K562 (cell line): ENCODE results near the gene SCAANT1. TPM values are rescaled to one million over a fixed set of nuclear protein-coding genes. Genes with fewer than 3 reads are reported as not detected.

Experiments used
- HNRNPLL ChIP-seq: fragments of 200-400 bp; formaldehyde crosslinking; IDR thresholded peaks from 2 replicates; pipeline ENCODE4 v1.6.1; 2017; ENCODE audit warnings: low read length, low read depth, mild to moderate bottlenecking; ENCODE audit not compliant: poor library complexity, severe bottlenecking
- MAFK ChIP-seq: IDR thresholded peaks from 2 replicates; pipeline ENCODE4 v1.6.1; 2011; ENCODE audit warnings: low read length, improper control_type of control experiment
- NFRKB ChIP-seq: fragments of 450-650 bp; IDR thresholded peaks from 2 replicates; pipeline ENCODE4 v1.6.1; 2016; ENCODE audit warnings: low read depth
- NFYB ChIP-seq: IDR thresholded peaks from 2 replicates; pipeline ENCODE4 v1.6.1; 2011; ENCODE audit warnings: mild to moderate bottlenecking, moderate library complexity; ENCODE audit not compliant: insufficient read length; ENCODE audit errors: extremely low read depth
- NRF1 ChIP-seq, 2 experiments: fragments of 450-650 bp; IDR thresholded peaks in 1 of 2; conservative IDR thresholded peaks in 1 of 2; 2 replicates each; pipeline ENCODE4 v1.6.1; 2014; ENCODE audit warnings: mild to moderate bottlenecking in 2 of 2
- RAD51 ChIP-seq: fragments of 450-650 bp; IDR thresholded peaks from 2 replicates; pipeline ENCODE4 v1.7.1; 2016; ENCODE audit warnings: low read depth, mild to moderate bottlenecking, borderline replicate concordance
- SP1 ChIP-seq: sonication (generic); formaldehyde crosslinking; IDR thresholded peaks from 2 replicates; pipeline ENCODE4 v1.8.1; 2022; ENCODE audit warnings: mild to moderate bottlenecking, missing genetic modification reagents
- ZFX ChIP-seq: sonication (generic); formaldehyde crosslinking; IDR thresholded peaks from 2 replicates; pipeline ENCODE4 v1.8.0; 2022; ENCODE audit warnings: mild to moderate bottlenecking, missing genetic modification reagents, moderate library complexity
- ZNF217 ChIP-seq: sonication (generic); formaldehyde crosslinking; IDR thresholded peaks from 2 replicates; pipeline ENCODE4 v1.8.0; 2022; ENCODE audit warnings: mild to moderate bottlenecking, missing genetic modification reagents
- ZNF586 ChIP-seq: fragments of 450-650 bp; formaldehyde crosslinking; conservative IDR thresholded peaks from 2 replicates; pipeline ENCODE4 v1.4.0; 2020; ENCODE audit warnings: mild to moderate bottlenecking, moderate library complexity
- ZNF696 ChIP-seq: fragments of 250-450 bp; sonication (Bioruptor Pico); conservative IDR thresholded peaks from 2 replicates; pipeline ENCODE4 v1.4.0; 2020; ENCODE audit warnings: mild to moderate bottlenecking, moderate library complexity
- ZNF717 ChIP-seq: fragments of 250-450 bp; sonication (Bioruptor Pico); IDR thresholded peaks from 2 replicates; pipeline ENCODE4 v1.5.0; 2021
- ZNF780A ChIP-seq: fragments of 250-450 bp; sonication (Bioruptor Pico); IDR thresholded peaks from 2 replicates; pipeline ENCODE4 v1.5.0; 2021; ENCODE audit warnings: mild to moderate bottlenecking
- polyA plus RNA-seq, 8 experiments: library from polyadenylated mRNA; depleted of rRNA in 4 of 8; stranded (reverse) in 5 of 8; unstranded in 3 of 8; fragments of >200 nt; fragmentation: Nextera tagmentation in 2 of 8; fragmentation: Illumina TruSeq in 1 of 8; extraction: Ambion mirVana in 2 of 8; extraction: Trizol in 1 of 8; gene quantifications; 2 replicates each; pipeline versions ENCODE4 v1.2.1 to v1.2.3, GENCODE V29; 2011 to 2014; ENCODE audit warnings: inconsistent platforms in 1 of 8, missing spikeins in 1 of 8
- total RNA-seq, 7 experiments: library from RNA; depleted of rRNA in 6 of 7; stranded (reverse); fragments of >200 nt in 6 of 7; fragmentation: Illumina TruSeq in 2 of 7; extraction: Trizol in 2 of 7; gene quantifications; 2 replicates each; pipeline versions ENCODE4 v1.2.1 to v1.2.3, GENCODE V29; 2011 to 2021; ENCODE audit warnings: low replicate concordance in 1 of 7
- TF ChIP-seq, protein P1 (sequence below): sonication (generic); formaldehyde crosslinking; IDR thresholded peaks from 2 replicates; pipeline ENCODE4 v1.4.0; 2020; ENCODE audit warnings: mild to moderate bottlenecking, missing genetic modification reagents
- TF ChIP-seq, protein P2 (sequence below): fragments of 450-650 bp; formaldehyde crosslinking; IDR thresholded peaks from 2 replicates; pipeline ENCODE4 v1.4.0; 2020; ENCODE audit warnings: mild to moderate bottlenecking
- TF ChIP-seq, protein P3 (sequence below): fragments of 250-450 bp; sonication (Bioruptor Pico); IDR thresholded peaks from 2 replicates; pipeline ENCODE4 v1.4.0; 2020; ENCODE audit warnings: mild to moderate bottlenecking
- TF ChIP-seq, protein P4 (sequence below): sonication (generic); formaldehyde crosslinking; IDR thresholded peaks from 2 replicates; pipeline ENCODE4 v1.9.0; 2022; ENCODE audit warnings: mild to moderate bottlenecking, missing genetic modification reagents
- TF ChIP-seq, protein P5 (sequence below), 2 experiments: IDR thresholded peaks; 2 replicates each; pipeline ENCODE4 v1.6.1; 2011; ENCODE audit warnings: borderline replicate concordance in 1 of 2, control low read depth in 1 of 2, low read depth in 1 of 2, low read length in 1 of 2, mild to moderate bottlenecking in 1 of 2, mixed read lengths in 1 of 2, moderate library complexity in 1 of 2; ENCODE audit not compliant: insufficient read depth in 1 of 2, insufficient read length in 1 of 2, poor library complexity in 1 of 2, severe bottlenecking in 1 of 2; ENCODE audit errors: extremely low read depth in 1 of 2
- TF ChIP-seq, protein P6 (sequence below): fragments of 250-450 bp; sonication (Bioruptor Pico); IDR thresholded peaks from 2 replicates; pipeline ENCODE4 v1.5.1; 2021; ENCODE audit warnings: mild to moderate bottlenecking

SCAANT1 gene
- total and polyA plus RNA-seq, 9 of the 15 experiments (the other 6 are each of a cell fraction or from before 2014, with no cell fraction given) = not detected

DNA sequence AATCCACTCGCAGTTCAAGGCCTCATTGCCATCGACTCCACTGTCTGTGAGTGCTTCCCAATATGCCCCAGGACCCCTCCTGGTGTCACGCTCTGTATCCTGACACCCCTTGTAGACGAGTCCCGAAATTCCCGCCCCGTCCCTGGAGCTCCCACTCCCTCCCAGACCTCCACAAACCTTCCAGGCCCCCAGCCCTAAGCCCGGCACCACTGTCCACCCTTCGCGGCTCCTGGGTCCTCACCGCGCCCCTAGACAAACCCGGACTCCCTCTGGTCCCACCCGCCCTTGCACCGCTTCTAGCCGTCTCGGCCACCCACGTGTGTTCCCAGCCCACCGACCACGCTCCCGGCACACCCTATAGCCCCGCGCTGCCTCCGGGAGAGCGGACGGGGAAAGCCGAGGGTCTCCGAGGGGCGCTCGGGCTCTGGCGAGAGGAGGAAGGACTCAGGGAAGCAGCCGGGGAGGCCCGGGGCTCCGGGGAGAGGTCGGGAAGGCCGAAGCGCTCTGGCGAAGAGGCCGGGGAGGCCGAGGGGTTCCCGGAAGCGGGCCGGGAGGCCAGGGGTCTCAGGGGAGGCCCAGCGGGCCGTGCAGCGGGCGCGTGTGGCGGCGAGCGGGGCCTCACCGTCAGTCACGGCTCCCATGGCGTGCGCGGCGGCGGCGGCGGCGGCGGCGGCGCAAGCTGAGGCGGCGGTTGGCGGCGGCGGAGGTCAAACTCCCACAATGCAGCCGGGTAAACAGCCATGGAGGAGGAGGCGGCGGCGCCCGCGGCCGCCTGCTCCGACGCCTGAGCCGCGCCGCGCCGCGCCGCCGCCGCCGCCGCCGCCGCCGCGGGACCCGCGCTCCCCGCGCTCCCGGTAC, 48.8 kb downstream of the SCAANT1 start, which contains the start of the genes ATXN7 and THOC7 (continued):
- TF ChIP-seq, protein P1, sequence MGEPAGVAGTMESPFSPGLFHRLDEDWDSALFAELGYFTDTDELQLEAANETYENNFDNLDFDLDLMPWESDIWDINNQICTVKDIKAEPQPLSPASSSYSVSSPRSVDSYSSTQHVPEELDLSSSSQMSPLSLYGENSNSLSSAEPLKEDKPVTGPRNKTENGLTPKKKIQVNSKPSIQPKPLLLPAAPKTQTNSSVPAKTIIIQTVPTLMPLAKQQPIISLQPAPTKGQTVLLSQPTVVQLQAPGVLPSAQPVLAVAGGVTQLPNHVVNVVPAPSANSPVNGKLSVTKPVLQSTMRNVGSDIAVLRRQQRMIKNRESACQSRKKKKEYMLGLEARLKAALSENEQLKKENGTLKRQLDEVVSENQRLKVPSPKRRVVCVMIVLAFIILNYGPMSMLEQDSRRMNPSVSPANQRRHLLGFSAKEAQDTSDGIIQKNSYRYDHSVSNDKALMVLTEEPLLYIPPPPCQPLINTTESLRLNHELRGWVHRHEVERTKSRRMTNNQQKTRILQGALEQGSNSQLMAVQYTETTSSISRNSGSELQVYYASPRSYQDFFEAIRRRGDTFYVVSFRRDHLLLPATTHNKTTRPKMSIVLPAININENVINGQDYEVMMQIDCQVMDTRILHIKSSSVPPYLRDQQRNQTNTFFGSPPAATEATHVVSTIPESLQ (CRISPR knock-in tag) = no peak
- TF ChIP-seq ZNF217 (CRISPR knock-in tag) (no peak), ZNF717 (CRISPR knock-in tag) (no peak), NFYB (no peak), ZNF586 (CRISPR knock-in tag) (no peak), ZNF780A (CRISPR knock-in tag) (no peak), HNRNPLL (peak; percentile 46), NFRKB (0 out of 2 replicates have a peak, but pooled peaks have one; percentile 29), ZNF696 (CRISPR knock-in tag) (no peak), RAD51 (no peak), ZFX (CRISPR knock-in tag) (peak; percentile 82), NRF1 (conservative IDR thresholded peaks at IDR 0.05 in 1 of 2, IDR thresholded peaks at IDR 0.05 in 1 of 2) (peak in 1 of 2 experiments; percentile 42; a peak in 2 of 4 replicates), MAFK (no peak), SP1 (0 out of 2 replicates have a peak, but pooled peaks have one; percentile 30)
- TF ChIP-seq, protein P2, sequence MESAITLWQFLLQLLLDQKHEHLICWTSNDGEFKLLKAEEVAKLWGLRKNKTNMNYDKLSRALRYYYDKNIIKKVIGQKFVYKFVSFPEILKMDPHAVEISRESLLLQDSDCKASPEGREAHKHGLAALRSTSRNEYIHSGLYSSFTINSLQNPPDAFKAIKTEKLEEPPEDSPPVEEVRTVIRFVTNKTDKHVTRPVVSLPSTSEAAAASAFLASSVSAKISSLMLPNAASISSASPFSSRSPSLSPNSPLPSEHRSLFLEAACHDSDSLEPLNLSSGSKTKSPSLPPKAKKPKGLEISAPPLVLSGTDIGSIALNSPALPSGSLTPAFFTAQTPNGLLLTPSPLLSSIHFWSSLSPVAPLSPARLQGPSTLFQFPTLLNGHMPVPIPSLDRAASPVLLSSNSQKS (CRISPR knock-in tag) = no peak
- TF ChIP-seq, protein P3, sequence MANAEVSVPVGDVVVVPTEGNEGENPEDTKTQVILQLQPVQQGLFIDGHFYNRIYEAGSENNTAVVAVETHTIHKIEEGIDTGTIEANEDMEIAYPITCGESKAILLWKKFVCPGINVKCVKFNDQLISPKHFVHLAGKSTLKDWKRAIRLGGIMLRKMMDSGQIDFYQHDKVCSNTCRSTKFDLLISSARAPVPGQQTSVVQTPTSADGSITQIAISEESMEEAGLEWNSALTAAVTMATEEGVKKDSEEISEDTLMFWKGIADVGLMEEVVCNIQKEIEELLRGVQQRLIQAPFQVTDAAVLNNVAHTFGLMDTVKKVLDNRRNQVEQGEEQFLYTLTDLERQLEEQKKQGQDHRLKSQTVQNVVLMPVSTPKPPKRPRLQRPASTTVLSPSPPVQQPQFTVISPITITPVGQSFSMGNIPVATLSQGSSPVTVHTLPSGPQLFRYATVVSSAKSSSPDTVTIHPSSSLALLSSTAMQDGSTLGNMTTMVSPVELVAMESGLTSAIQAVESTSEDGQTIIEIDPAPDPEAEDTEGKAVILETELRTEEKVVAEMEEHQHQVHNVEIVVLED (CRISPR knock-in tag) = peak; percentile 34; the same call in 1 of the 2 replicates
- TF ChIP-seq, protein P4, sequence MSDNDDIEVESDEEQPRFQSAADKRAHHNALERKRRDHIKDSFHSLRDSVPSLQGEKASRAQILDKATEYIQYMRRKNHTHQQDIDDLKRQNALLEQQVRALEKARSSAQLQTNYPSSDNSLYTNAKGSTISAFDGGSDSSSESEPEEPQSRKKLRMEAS (CRISPR knock-in tag) = 0 out of 2 replicates have a peak, but pooled peaks have one; percentile 25
- TF ChIP-seq, protein P5, sequence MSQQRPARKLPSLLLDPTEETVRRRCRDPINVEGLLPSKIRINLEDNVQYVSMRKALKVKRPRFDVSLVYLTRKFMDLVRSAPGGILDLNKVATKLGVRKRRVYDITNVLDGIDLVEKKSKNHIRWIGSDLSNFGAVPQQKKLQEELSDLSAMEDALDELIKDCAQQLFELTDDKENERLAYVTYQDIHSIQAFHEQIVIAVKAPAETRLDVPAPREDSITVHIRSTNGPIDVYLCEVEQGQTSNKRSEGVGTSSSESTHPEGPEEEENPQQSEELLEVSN (IDR thresholded peaks at IDR 0.05; ENCODE audit: borderline replicate concordance in 1 of 2, extremely low read depth in 1 of 2, insufficient read depth in 1 of 2, insufficient read length in 1 of 2, low read depth in 1 of 2, low read length in 1 of 2, poor library complexity in 1 of 2, severe bottlenecking in 1 of 2) = no peak
- TF ChIP-seq, protein P6, sequence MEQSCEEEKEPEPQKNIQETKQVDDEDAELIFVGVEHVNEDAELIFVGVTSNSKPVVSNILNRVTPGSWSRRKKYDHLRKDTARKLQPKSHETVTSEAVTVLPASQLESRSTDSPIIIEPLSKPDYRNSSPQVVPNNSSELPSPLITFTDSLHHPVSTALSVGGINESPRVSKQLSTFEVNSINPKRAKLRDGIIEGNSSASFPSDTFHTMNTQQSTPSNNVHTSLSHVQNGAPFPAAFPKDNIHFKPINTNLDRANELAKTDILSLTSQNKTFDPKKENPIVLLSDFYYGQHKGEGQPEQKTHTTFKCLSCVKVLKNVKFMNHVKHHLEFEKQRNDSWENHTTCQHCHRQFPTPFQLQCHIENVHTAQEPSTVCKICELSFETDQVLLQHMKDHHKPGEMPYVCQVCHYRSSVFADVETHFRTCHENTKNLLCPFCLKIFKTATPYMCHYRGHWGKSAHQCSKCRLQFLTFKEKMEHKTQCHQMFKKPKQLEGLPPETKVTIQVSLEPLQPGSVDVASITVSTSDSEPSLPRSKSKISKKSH (CRISPR knock-in tag) = no peak
